HG03025 (cell line): ENCODE data around the gene PANX2.

Experiments
- ATAC-seq: cut with Tn5 transposase; IDR thresholded peaks from one replicate; pipeline ENCODE4 v1.9.1; 2021; ENCODE audit warnings: mild to moderate bottlenecking, moderate library complexity; ENCODE audit not compliant: unreplicated experiment, low FRiP score

The PANX2 gene

DNA sequence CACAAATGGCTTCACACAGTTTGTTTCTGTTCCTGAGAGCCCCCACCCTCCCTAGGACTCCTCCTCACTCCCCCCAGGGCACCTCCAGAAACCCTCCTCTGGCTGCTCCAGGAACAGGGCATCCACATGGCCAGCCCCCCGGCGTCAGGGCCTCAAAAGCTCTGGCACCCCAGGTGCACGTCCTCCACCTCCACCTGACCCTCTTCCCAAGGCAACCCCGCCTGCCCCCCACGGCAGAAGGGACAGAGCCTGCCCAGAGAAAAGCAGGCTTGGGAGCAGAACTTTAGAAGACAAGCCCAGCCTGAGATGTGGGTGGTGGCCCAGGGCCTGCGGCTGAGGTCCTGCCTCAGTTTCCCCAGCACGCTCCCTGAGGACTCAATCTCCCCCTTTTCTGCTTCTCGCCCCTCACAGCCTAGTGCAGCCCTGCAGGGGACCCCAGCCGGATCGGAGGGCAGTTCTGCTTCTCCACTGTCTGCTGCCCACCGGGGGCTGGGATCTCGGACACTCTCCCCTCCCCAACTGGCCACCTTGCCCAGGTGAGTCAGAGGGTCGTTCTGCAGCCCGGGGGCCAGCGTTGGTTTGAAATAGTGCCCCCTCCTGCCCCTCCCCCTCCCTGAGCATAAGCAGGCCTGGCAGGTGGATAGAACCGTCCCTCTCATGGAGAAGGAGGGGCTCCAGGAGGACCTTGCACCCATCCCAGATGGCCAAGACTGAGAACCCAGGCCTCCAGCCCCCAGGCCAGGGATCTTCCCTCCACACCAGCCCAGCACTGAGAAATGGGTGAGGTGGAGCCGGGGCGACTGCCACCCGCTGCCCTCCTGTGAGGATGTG, 12.8 kb downstream of the PANX2 start:
- ATAC-seq, result no peak

DNA sequence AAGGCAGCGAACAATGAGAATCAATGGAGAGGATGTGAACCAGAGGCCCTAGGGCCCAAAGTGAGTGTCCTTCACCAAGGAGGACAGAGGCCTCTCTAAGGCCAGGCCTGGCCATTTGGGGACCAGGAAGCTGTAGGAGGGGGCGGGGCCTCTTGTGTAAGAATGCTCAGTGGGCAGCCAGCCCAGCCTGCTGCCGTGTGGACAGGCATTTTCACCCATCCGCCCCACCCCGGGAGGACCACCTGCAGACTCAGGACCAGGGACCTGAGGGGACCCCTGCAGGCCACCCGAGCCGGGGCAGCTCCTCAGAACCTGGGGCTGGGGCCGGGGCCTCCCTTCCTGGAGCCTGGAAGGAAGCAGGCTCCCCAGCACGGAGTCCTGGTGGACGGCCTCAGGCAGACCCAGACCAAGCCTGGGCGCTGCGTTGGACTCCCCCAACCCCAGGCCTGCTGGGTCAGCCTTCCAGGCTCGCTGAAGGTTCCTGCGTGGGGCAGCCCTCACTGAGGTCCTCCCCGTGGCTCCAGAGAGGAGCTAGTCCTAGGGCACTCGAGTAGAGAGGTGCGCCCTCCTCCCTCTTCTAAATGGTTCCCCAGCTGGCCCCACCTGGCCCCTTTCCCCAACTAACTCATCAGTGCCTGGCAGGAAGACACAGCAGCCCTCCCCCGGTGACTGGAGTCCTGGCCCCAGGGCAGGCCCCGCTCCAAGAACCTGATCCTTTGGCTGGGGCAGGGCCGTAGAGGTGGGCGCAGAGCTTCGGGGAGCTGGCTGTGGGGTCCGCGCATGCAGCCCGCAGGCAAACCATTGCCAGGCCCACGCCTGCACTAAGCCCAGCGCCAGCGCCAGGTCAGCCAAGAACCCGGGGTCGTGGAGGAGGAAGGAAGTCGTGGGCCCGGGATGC, 13.7 kb downstream of the PANX2 start:
- no peak for ATAC-seq

DNA sequence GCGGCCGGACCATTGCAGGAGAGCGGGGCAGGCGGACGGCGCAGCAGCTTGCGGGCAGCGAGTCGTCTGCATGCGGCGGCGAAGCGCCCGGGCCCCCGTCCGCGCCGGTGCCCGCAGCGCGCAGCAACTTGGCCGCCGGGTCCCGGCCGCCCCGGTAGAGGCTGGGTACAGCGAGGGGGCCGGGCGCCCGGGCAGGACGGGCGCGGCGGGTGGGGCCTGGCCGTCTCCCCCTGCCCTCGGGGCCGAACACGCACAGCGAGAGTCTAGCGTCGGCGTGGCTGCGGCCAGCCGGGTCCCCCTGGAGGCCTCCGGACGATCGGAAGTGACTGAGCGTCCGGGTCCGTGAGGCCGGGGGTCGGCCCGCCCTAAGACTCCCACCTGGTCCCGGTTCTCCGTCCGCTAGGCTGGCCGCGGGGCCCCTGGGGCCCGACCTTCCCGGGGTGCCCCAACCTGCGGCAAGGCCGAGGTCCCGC, 14.4 kb downstream of the PANX2 start:
- no peak for ATAC-seq

DNA sequence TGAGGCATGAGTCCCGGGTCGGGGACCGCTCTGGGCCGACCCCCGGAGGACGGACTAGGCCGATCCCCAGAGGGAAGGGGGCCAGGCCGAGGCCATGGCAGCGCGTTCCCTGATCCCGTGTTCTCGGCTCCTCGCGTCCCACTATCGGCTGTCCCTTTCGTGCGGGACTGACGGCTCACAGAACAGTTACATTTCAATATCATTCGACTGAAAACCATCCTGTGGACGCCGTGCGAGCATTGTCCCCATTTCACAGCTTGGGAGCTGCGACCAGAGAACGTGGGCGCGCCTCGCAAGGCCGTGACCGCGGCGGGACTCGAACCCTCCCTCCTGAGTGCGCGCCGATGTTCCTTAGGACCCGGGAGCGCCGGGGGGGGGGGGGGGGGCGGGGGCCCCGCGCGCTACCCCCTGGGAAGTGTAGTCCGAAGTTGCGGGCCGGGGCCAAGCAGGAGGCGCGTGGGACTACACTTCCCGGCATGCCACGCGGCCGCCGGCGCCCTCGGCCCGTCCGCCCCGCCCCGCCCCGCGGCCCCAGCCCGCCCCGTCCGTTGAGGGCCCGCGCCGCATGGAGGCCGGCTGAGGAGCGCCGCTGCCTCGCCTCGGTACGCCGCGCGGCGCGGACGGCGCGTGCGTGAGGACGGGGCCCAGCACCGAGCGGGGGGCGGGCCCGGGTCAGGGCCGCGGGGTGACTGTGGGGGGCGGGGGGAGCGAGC, 15.0 kb downstream of the PANX2 start, which contains the start of gene TRABD:
Gene TRABD, plus strand, starts transcription at position 539 of the 713 bp plus-strand sequence. CDS start 7,148 bp downstream, outside the sequence.
- ATAC-seq, result no peak

DNA sequence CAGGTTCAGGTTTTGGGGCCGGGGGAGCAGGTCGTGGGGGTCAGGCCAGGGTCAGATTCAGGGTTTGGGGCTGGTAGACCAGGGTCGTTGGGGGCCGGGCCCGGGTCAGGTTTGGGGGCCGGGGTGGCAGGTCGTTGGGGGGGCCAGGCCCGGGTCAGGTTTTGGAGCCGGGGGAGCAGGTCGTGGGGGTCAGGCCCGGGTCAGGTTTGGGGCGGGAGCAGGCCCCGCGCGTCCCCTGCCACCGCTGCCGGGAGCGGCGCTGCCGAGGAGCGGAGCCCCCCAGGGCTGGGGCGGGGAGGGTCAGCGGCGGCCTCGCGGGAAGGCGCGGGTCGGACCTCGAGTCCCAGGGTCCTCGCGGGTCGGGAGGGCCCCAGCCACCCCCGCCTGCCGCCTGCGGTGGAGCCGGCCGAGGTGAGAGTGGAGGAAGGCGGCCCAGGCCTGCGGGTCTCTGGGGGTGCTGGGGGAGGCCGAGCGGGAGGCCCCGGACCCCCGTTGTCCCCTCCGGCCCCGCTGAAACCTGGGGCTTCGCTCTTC, 15.7 kb downstream of the PANX2 start:
- ATAC-seq, result no peak

DNA sequence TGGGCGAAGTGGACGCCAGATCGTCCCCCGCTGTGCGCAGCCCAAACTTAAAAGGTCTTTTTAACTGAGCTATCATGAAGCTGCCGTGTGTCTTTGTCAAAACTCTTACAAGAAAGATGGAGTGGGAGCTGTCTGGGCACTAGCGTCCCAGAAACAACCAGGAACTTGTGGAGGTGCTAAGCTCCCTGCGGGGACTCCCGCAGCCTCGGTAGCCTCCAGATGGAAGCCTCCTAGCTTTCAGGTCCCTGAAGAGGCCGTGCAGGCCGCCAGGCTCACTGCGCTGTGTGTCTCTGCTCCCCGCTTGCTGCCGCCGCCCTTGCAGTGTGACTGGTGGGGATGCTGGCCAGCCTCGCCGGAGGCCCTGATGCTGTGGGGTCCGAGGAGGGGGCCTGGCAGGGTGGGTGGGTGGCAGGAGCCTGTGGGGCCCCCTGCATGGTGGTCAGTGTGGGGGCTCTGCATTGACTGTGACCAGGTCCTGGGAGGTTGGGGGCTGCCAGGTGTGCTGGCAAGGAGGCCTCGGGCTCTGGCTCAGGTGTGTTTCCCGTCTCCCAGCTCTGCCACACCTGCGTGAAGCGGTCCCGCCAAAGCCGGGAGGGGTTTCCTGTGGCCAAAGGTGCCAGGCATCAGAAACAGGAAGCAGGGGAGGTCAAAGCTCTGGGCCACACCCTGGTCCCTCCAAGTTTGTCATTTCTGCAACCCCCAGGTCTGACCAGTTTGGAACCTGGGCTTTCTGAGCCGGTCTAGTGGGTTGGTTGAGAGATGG, 16.4 kb downstream of the PANX2 start:
- no peak for ATAC-seq

DNA sequence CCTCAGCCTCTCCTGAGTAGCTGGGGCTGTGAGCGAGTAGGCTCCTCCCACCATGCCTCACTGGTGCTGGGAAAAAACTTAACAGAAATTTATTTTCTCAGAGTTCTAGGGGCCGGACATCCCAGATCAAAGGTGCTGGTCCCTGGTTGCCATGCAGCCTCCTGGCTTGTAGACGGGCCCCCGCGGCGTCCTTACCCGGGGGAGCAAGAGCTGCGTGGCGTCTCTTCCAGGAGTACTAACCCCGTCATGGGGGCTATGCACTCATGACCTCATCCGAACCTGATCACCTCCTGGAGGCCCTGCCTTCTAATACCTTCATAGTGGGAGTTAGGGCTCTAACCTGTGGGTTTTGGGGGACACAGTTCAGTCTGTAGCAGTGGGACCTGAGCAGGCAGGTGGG, 17.8 kb downstream of the PANX2 start:
- no peak for ATAC-seq

DNA sequence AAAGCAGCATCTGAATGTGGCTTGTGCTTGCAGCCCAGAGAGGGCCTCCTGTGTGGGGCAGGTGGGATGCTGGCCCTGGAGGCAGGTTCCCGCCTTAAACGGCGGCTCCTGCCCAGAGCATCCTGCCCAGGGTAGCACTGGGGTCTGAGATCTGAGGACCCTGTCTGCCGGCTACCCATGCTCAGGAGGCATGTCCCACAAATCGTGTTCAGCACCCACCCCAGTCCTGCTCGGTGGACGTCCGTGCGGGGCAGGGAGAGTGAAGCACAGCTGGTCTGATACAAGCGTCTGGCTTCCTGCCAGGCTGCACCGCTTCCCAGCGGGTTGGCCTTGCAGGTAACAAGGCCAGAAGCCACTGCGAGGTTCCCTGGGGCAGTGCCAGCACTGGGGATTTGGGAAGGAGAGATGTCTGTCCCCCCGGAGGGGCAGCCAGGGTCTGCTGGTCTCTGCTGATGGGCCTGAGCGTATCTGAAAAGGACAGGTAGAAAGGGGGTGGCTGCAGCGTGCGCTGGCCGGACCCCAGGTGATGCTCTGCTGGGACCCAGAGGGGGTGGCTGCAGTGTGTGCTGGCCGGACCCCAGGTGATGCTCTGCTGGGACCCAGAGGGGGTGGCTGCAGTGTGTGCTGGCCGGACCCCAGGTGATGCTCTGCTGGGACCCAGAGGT, 18.8 kb downstream of the PANX2 start:
- ATAC-seq, result no peak

DNA sequence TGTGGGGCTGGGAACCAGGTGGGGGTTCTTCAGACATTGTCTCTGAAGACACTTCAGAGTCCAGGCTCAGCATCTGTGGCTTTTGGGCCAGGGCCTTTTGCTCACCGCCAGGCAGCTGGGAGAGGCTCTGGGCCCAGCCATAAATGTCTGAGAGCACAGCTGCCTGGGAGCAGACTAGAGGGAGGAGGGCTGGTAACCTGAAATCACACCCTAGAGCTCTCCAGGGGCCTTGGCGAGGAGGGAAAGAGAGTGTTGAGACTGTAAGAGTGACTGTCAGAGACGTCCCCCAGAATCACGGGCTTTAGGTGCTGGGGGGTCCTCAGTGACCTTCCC, 19.3 kb downstream of the PANX2 start:
- ATAC-seq, result no peak

DNA sequence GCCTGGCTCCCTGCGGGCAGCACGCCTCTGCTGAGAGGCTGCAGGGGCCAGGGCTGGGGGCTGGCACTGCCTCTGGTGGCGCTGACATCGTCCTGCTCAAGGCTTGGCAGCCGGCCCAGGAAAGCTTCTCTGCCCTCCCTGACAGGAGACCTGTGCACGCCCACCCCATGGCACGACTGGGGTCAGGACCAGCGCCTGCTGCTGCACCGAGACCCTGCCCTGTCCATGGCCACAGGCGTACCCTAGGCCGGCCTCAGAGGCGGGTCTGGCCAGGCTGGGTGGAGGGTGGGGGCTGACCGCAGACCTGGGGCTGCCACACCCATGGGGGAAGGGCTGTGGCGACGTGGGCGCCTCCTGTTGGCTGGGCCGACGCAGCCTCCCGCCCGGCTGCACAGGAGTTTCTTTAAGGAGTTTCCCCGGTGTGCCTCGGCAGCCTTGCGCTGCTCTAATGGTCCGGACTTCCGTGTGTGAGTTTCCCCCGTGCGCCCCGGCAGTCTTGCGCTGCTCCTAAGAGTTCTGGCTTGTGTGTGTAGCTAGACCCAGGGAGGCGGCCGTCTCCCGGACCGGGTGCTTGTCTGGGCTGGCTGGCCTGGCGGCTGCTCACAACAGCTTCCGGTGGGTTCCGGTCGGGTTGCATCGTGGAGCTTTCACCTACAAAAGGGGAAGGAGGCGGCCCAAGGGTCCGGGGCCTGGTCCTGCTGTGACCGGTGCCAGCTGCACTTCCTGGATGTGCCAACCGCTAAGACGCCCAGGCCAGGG, 19.8 kb downstream of the PANX2 start:
- ATAC-seq, result no peak

DNA sequence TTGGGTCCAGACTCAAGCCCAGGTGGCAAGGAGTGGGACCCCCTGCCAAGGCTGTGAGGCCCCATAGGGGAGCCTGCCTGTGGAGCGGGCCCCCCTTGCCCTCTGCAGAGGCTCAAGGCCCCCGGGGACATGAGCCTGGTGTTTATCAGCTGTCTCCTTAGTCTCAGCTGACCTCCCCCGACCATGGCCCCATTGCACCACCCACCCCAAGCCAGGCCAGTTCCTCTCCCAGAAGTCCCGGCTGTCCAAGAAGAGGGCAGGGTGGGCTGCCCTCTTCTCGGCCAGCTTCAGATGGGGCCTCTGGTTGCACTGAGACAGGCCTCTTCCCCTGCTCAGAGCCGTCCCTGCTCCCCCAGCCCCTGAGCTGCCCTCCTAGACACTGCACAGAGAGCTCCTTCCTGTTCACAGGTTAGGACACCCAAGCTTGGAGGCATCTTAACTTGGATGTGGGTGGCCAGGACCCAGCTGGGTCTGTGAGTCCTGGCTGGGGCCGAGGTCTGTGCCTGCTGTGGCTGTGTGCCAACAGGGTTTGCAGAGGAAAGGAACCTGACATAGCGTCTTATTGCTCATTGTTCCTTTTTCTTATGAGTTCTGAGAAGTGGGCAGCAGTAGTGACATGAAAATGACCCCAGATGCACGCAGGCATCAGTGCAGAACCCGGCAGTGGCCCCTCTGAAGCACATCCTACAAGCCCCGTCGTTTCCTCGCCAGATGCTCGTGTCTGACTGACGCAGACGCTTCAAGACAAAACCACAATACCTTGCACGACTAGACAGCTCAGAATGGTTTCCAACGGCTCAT, 20.6 kb downstream of the PANX2 start:
- ATAC-seq, result no peak

DNA sequence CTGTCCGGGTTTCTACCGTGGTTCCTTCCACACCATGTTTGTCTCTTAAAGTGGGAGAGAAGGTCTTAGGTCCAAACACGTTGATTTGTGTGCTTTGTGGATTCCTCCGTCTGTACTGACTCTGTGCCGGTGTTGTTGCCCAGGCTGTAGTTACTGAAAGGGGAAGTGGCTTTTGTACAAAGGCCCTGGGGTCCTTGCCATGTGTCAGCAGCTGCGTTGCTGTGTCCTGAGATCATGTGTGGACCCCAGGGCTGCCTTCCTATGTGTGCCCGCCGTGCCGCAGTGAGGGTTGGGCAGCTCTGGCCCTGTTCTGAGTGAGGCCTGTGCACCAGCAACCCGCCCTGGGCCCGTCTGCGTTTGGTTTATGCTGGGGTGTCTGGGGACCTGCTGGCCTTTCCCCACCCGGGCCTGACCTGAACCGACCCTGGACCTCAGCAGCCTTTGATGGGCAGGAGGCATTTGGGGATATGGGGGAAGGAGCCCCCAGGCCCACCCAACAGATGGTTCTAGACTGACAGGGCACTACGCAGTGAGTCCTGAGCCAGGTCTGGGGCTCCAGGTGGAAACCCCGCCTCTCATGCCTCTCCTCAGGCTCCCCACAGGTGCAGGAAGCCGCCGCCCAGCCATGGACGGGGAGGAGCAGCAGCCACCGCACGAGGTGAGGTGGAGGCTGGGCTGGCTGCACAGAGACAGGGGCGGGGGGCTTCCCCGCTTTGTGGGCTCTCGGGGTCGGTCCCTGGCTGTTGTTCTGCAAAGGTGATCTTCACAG, 22.1 kb downstream of the PANX2 start:
- ATAC-seq, result no peak

DNA sequence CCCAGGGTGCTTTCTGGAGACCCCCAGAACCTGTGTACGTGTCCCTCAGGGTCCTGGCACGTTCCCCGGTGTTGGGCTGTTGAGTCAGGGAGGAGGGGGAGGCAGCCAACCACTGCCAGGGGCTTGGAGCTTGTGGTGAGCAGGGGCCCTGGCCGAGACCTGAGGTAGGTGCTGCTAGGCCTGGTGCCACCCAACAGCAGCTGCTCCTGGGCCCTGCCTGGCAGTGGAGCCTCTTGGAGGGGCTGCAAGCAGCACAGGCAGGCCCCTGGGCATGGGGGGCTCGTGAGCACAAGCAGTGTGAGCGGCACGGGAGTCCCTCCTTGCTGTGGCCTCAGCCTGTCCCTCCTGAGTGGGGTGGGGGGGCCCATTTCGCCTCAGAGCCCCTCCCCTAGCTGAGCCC, 23.1 kb downstream of the PANX2 start:
- ATAC-seq, result no peak

DNA sequence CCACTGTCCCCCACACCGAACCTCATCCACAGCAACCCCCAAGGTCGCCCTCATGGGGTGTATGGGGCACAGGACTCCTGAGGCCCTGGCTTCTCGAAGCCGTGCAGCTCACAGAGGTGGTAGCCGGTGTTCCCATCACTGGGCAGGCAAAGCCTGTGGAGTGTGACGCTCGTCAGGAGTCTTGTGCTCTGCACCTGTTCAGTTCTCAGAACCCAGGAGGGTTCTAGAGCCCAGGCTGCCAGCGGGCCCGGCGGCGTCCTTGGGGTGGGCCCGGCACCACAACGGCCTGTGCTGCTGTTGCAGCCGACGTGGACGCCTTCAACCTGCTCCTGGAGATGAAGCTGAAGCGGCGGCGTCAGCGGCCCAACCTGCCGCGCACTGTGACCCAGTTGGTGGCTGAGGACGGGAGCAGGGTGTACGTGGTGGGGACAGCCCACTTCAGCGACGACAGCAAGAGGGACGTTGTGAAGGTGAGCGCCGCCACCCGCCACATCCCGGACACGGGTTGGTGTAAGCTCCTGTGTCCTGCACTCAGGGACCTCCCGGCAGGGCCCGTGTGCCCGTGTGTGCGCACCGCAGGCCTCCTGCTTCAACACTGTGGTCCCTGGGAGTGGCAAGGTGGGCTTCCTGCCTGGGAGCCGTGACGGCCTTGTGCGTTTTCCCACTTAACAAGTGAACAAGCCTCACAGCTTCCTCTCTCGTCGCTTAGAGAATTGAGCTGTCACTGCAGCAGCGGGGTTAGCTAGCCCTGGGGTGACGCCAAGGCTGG, 23.7 kb downstream of the PANX2 start:
- ATAC-seq, result no peak

DNA sequence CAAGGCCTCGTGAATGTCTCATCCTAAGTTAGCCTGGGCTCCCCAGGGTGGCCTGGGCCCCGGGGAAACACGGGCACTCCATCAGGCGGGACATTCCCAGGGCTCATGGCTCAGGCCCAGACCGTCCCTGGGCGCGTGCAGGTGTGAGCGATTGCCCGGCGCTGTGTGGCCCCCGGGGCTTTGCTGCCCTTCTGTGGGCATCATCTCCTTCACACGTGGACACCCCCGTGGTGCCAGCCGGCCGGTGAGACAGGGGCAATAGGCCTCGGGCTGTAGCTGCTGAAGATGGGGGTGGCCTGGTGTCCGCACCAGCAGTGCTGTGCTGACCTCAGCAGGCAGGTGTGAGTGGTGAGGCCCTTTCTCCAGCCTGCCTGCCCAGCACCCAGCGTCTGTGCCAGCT, 25.7 kb downstream of the PANX2 start:
- no peak for ATAC-seq

DNA sequence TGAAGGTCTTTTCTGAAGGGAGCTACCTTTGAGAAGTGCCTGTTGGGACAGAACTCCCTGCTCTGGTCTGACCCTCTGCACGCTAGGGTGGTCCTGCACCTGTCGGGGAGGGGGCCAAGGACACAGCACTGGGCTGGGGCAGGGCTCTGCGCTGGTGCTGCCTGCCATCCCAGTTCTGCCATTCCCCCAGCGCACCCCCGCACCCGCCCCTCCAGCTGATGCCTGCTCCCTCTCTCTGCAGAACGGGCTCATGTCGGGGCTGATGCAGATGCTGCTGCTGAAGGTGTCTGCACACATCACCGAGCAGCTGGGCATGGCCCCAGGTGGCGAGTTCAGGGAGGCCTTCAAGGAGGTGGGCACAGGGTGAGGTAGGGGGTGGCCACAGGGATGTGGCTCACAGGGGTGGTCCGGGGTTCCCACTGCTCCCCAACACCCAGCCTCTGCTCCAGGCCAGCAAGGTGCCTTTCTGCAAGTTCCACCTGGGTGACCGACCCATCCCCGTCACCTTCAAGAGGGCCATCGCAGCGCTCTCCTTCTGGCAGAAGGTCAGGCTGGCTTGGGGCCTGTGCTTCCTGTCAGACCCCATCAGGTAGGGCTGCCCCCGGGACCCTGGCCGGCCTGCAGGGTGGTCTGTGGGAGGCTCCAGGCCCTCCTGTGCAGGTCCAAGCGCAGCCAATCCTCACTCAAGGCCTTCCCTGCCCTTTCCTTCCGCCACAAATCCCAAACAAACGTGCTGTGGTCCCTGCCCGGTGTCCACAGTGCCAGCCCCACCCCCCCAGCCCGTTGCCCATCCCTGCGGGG, 26.7 kb downstream of the PANX2 start:
- ATAC-seq, result no peak
